CD14-positive monocyte (primary cell): ENCODE measurements around the gene CCM2. TPM values are rescaled to one million over a fixed set of nuclear protein-coding genes. Genes with fewer than 3 reads are reported as not detected.

Source experiments
- DNase-seq, 3 donors: peaks; one replicate each; pipeline ENCODE4 v3.0.0-alpha.2; 2011 to 2022
- H2AFZ ChIP-seq: 2 replicates; pipeline ENCODE4 v1.6.0; 2012; ENCODE audit warnings: mild to moderate bottlenecking, low read depth, low read length, inconsistent platforms; ENCODE audit not compliant: insufficient read depth, poor library complexity, severe bottlenecking
- H3K27ac ChIP-seq, 2 donors: 1 replicate in 1 of 2; 2 replicates in 1 of 2; pipeline ENCODE4 v1.5.1; 2012 to 2013; ENCODE audit warnings: low read length in 2 of 2, control low read depth in 1 of 2, inconsistent platforms in 1 of 2, low read depth in 1 of 2, mild to moderate bottlenecking in 1 of 2
- H3K27me3 ChIP-seq, 2 donors: one replicate each; pipeline versions ENCODE4 v1.6.0 to v1.6.1; 2011 to 2013; ENCODE audit warnings: low read length in 2 of 2; ENCODE audit not compliant: control insufficient read depth in 2 of 2, insufficient read depth in 2 of 2
- H3K36me3 ChIP-seq, 2 donors: replicated peaks in 1 of 2; 1 replicate in 1 of 2; 2 replicates in 1 of 2; pipeline versions ENCODE4 v1.5.1 to v1.6.1; 2012 to 2013; ENCODE audit warnings: low read length in 2 of 2, control low read depth in 1 of 2, inconsistent platforms in 1 of 2, mild to moderate bottlenecking in 1 of 2; ENCODE audit not compliant: insufficient read depth in 2 of 2, control insufficient read depth in 1 of 2
- H3K4me1 ChIP-seq, 2 donors: 1 replicate in 1 of 2; 2 replicates in 1 of 2; pipeline versions ENCODE4 v1.5.1 to v1.6.1; 2012 to 2013; ENCODE audit warnings: low read length in 2 of 2, control low read depth in 1 of 2, inconsistent platforms in 1 of 2, mild to moderate bottlenecking in 1 of 2, moderate library complexity in 1 of 2; ENCODE audit not compliant: insufficient read depth in 2 of 2, control insufficient read depth in 1 of 2
- H3K4me2 ChIP-seq: replicated peaks from 2 replicates; pipeline ENCODE3; 2012; ENCODE audit warnings: low read length, moderate library complexity, mild to moderate bottlenecking; ENCODE audit not compliant: poor library complexity, severe bottlenecking; ENCODE audit errors: extremely low read depth
- H3K4me3 ChIP-seq, 3 experiments: fragments of 200-600 bp in 1 of 3; sonication (generic) in 1 of 3; replicated peaks in 1 of 3; 1 replicate in 2 of 3; 2 replicates in 1 of 3; pipeline ENCODE4 v1.5.1; 2011 to 2013; ENCODE audit warnings: low read length in 3 of 3, mild to moderate bottlenecking in 3 of 3, control low read depth in 2 of 3, low read depth in 2 of 3, inconsistent platforms in 1 of 3, moderate library complexity in 1 of 3
- H3K79me2 ChIP-seq: 2 replicates; pipeline ENCODE4 v1.6.0; 2012; ENCODE audit warnings: mild to moderate bottlenecking, control low read depth, inconsistent platforms, low read length, moderate library complexity; ENCODE audit not compliant: insufficient read depth
- H3K9ac ChIP-seq: 2 replicates; pipeline ENCODE4 v1.6.0; 2017; ENCODE audit warnings: low read length, mild to moderate bottlenecking; ENCODE audit not compliant: insufficient read depth, poor library complexity, severe bottlenecking
- H3K9me3 ChIP-seq, 2 donors: replicated peaks in 1 of 2; 1 replicate in 1 of 2; 2 replicates in 1 of 2; pipeline versions ENCODE4 v1.5.1 to v1.6.1; 2012 to 2013; ENCODE audit warnings: low read length in 2 of 2, control low read depth in 1 of 2; ENCODE audit not compliant: control insufficient read depth in 1 of 2, insufficient read depth in 1 of 2
- H4K20me1 ChIP-seq: 2 replicates; pipeline ENCODE4 v1.6.0; 2012; ENCODE audit warnings: mild to moderate bottlenecking, low read length, control low read depth, moderate library complexity; ENCODE audit not compliant: insufficient read depth
- H3K27ac Mint-ChIP-seq, 7 donors: one replicate each; pipeline ENCODE4 v1.8.0; 2020; ENCODE audit warnings: mild to moderate bottlenecking in 7 of 7, mixed read lengths in 7 of 7, moderate library complexity in 6 of 7, inconsistent platforms in 2 of 7
- H3K27me3 Mint-ChIP-seq, 3 donors: one replicate each; pipeline ENCODE4 v1.8.0; 2021 to 2022; ENCODE audit warnings: low read depth in 3 of 3, mild to moderate bottlenecking in 3 of 3, mixed read lengths in 3 of 3, moderate library complexity in 3 of 3, inconsistent platforms in 1 of 3
- H3K36me3 Mint-ChIP-seq, 2 donors: one replicate each; pipeline ENCODE4 v1.8.0; 2020; ENCODE audit warnings: mixed read lengths in 2 of 2, inconsistent platforms in 1 of 2, mild to moderate bottlenecking in 1 of 2
- H3K4me1 Mint-ChIP-seq: one replicate; pipeline ENCODE4 v1.8.0; 2020; ENCODE audit warnings: mild to moderate bottlenecking, mixed read lengths
- H3K4me3 Mint-ChIP-seq, 2 donors: one replicate each; pipeline ENCODE4 v1.8.0; 2020; ENCODE audit warnings: mild to moderate bottlenecking in 2 of 2, mixed read lengths in 2 of 2, moderate library complexity in 1 of 2
- H3K9me3 Mint-ChIP-seq, 7 donors: one replicate each; pipeline ENCODE4 v1.8.0; 2020 to 2022; ENCODE audit warnings: mixed read lengths in 7 of 7, mild to moderate bottlenecking in 6 of 7, moderate library complexity in 6 of 7, inconsistent platforms in 2 of 7
- WGBS: methylation state at CpG from one replicate; pipeline ENCODE4 v1.1.5; 2013; ENCODE audit warnings: missing lambda C conversion rate; ENCODE audit not compliant: insufficient coverage; 5-methylcytosine and 5-hydroxymethylcytosine counted together
- intact Hi-C, 2 donors: fragments of 100-400 bp; cut with micrococcal nuclease; formaldehyde crosslinking; loops; one replicate each; pipeline versions ENCODE4 v1.15.0 to v1.15.1; 2023
- polyA plus RNA-seq, 3 donors: library from polyadenylated mRNA; depleted of rRNA in 1 of 3; unstranded in 2 of 3; stranded (reverse) in 1 of 3; fragments of 300-500 nt in 2 of 3; fragments of >200 nt in 1 of 3; fragmentation: Illumina TruSeq in 2 of 3; gene quantifications; 1 replicate in 2 of 3; 2 replicates in 1 of 3; pipeline ENCODE4 v1.2.3, GENCODE V29; 2012 to 2021
- small RNA-seq: library from RNA; depleted of rRNA; stranded (forward); fragments of <200 nt; gene quantifications from one replicate; pipeline ENCODE3, GENCODE V24; 2012; ENCODE audit warnings: low read depth; ENCODE audit not compliant: insufficient read length
- TF ChIP-seq, protein P1 (sequence below): fragments of 200-600 bp; IDR thresholded peaks from one replicate; pipeline ENCODE4 v1.8.0; 2022; ENCODE audit warnings: antibody characterized with exemption, mild to moderate bottlenecking

CCM2 gene
- polyA plus RNA-seq, 3 donors, result 38.5 to 102 (median 51.4) TPM

DNA sequence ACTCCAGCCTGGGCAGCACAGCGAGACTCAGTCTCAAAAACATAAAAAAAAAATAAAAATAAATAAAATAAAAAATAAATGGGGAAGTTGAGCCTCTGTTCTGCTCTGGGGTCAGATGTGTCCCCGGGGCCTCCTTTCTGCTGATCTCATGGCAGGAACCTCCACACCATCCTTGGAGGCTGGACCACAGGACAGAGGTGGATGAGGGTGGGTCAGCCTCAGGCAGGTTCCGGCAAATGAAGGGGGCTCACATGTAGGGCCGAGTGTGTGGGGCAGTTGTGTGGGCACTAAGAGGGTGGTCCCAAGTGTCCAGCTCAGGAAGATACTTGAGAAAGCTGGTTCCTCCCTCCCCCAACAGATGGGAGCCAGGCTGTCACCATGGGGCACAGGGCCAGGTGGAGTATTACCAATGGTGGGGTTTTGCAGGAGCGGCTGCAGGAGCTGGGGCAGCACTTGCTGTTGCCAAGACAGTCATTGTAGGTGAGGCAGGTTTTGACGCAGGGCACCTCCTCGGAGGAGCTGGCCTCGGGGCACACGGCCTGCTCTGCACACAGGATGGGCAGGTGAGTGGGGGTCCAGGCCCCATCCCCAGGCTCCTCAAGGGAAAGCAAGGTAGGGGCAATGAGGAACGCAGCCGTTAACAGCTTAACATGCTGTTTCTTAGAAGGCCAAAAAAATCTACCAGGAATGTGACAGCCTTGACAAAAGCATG, 125.3 kb downstream of the CCM2 start:
- WGBS, result 100% methylated on average over 7 of the region's 11 CpGs
- H3K27me3 ChIP-seq, result no peaks in the 10 kb centered on the region
- H3K79me2 ChIP-seq, result no peaks in the 10 kb centered on the region
- H3K27me3 Mint-ChIP-seq, result peaks cover 2 to 3% (median 3%) of the 10 kb centered on the region in 3 donors
- no peaks in the 10 kb centered on the region for H3K4me1 ChIP-seq
- H3K27ac ChIP-seq, result no peak overlapping the region
- H3K4me3 Mint-ChIP-seq, result peak overlapping the region in 1 of 2 donors; percentile 16
- H3K36me3 Mint-ChIP-seq, result no peaks in the 10 kb centered on the region
- intact Hi-C loops, result no loop called here
- no peak overlapping the region for H3K4me2 ChIP-seq
- H2AFZ ChIP-seq, result no peak overlapping the region
- peak overlapping the region in 4 of 7 donors; percentile 23 to 52 (median 30) for H3K27ac Mint-ChIP-seq
- no peak overlapping the region for H3K4me3 ChIP-seq
- no peak for DNase-seq
- no peaks in the 10 kb centered on the region for H4K20me1 ChIP-seq
- H3K9ac ChIP-seq, result no peak overlapping the region
- H3K4me1 Mint-ChIP-seq, result peaks cover 5% of the 10 kb centered on the region
- no peaks in the 10 kb centered on the region for H3K9me3 ChIP-seq
- peaks cover 0 to 8% (median 0%) of the 10 kb centered on the region in 7 donors for H3K9me3 Mint-ChIP-seq
- H3K36me3 ChIP-seq, result no peaks in the 10 kb centered on the region
- TF ChIP-seq, protein P1, sequence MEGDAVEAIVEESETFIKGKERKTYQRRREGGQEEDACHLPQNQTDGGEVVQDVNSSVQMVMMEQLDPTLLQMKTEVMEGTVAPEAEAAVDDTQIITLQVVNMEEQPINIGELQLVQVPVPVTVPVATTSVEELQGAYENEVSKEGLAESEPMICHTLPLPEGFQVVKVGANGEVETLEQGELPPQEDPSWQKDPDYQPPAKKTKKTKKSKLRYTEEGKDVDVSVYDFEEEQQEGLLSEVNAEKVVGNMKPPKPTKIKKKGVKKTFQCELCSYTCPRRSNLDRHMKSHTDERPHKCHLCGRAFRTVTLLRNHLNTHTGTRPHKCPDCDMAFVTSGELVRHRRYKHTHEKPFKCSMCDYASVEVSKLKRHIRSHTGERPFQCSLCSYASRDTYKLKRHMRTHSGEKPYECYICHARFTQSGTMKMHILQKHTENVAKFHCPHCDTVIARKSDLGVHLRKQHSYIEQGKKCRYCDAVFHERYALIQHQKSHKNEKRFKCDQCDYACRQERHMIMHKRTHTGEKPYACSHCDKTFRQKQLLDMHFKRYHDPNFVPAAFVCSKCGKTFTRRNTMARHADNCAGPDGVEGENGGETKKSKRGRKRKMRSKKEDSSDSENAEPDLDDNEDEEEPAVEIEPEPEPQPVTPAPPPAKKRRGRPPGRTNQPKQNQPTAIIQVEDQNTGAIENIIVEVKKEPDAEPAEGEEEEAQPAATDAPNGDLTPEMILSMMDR, result no peak

Small RNA genes lying within 50 kb of the gene (small RNA-seq; reads per million reads assigned to genes)
- 119 reads per million, percentile 96 among the genes with 10 or more reads in this experiment for gene SNORA5A
- gene SNORA5B, result not detected
- gene SNORA5C, result 31.7 reads per million, percentile 91 among the genes with 10 or more reads in this experiment

Other genes starting within 250 kb of the CCM2 start
- gene PPIA, start 203.5 kb upstream of the CCM2 start, polyA plus RNA-seq, result 1,000 to 10,000 TPM; 1,614 to 2,276 (median 2,037) TPM
- gene H2AZ2, start 152.1 kb upstream of the CCM2 start, polyA plus RNA-seq, result 100 to 1,000 TPM; 128 to 186 (median 181) TPM
- 10 to 100 TPM in 1 of 3 donors, 1 to 10 TPM in 2; 3.0 to 13.0 (median 3.0) TPM for gene PURB, start 114.7 kb upstream of the CCM2 start, polyA plus RNA-seq
- 100 to 1,000 TPM; 119 to 314 (median 135) TPM for gene MYO1G, start 21.2 kb upstream of the CCM2 start, polyA plus RNA-seq
- under 1 TPM in 1 of 3 donors, not detected in 2; 0.04 TPM for gene NACAD, start 88.8 kb downstream of the CCM2 start, polyA plus RNA-seq
- gene TBRG4, start 111.5 kb downstream of the CCM2 start, polyA plus RNA-seq, result 10 to 100 TPM; 32.7 to 42.2 (median 38.4) TPM
- gene RAMP3, start 157.6 kb downstream of the CCM2 start, polyA plus RNA-seq, result not detected